Measurements from ENCODE around the gene ARL2BP.
A peak's percentile ranks its signal among the peaks of the same experiment; 100 is the strongest.

The ARL2BP gene

DNA sequence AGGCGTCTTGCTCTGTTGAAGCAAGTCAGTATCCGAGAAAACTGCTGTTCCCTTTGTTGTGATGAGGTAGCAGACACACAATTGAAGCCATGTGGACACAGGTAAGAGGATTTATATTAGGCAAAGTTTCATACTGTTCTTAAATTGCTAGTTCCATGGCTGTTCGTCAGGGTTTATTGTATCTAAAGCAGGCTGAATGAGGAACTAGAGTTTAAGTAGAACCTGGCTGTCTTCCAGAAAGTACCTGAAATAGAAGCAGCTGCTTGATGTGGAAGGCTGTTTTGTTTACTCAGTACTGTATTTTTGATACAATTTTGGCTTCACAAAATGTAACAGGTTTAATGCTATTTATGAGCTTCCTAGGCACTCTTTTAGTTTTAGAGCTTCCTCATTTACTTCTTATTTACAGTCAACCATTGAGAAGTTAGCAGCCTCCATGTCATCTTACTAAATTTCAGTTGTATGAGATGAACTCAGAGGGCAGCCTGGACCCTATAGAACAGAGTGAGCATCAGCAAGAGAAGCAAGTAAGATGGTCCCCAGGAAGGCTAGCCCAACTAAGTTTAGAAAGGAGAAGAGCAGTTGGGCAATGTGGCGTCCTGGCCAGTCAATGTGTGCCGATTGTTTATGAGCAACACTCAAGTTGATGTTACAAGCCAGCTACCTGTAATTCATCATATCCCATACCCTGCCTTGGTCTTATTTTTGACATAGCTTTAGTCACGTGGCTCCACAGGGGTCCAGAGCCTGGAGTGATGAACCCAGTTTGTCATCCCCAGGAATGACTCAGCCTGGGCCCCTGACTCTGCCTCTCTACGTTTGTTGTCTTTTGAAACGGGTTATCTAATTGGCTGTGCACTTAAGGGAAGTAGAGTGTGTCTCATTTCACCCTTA lies 9.7 kb upstream of the ARL2BP start:
- DNase-seq = peak; percentile 26

DNA sequence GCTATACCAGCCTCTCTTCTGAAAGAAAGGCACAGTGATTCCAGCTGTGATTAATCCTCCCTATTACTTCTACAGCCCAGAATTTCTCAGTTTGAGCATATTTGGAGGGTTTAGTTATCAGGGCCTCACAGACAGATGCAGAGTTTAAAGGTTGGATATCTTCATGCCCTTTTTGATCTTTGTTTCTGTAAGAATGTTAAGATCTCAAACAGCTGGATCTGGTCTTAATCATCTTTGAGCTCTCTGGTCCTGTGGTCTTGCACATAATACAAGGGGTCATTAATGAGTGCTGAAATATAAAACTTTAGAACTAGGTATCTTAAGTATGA lies 9.1 kb upstream of the ARL2BP start:
- no peak for DNase-seq

GRCh38 chr16:57238682-57239081 lies 6.4 kb upstream of the ARL2BP start:
- no peak for DNase-seq

- no peak for DNase-seq
Measured at GRCh38 chr16:57239107-57239506, 6.0 kb upstream of the ARL2BP start.

DNA sequence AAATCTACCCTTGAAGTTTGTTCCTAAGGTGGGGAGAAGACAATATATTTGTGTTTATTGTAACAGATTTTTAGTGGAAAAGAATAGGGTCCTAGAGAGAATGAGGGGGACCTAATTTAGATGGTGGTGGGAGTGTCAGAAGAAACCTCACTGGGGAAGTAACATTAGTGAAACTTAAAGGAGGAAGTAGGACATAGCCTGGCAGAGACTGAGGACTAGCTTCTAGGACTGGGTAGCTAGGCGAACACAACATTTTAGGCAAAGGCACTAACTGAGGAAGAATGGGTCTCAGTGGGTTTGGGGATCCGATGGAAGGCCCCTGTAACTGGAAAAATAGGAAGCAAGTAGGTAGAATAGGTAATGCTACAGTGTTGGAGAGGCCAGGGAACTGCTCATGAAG lies 4.2 kb upstream of the ARL2BP start:
- DNase-seq = no peak

- DNase-seq = no peak
Measured at GRCh38 chr16:57242650-57243049, 2.4 kb upstream of the ARL2BP start.

DNA sequence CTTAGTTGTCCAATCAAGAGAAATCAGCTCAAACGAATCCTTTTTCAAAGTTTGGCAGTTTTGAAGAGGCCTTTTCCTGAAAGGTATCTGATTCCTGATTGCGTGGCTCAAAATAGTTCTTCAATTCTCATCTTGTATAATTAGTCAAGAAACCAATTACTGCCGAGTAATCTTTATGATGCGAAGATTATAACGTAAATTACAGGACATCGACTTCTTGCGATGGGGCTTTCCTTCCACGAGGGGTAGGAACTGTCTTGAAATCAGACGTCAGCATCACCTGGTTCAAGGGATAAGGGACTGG lies 644 bp upstream of the ARL2BP start:
- DNase-seq = no peak

- DNase-seq = no peak
Measured at GRCh38 chr16:57245472-57246113, 534 bp downstream of the ARL2BP start.

GRCh38 chr16:57251352-57251751 lies 6.3 kb downstream of the ARL2BP start:
- no peak for DNase-seq

- no peak for DNase-seq
Measured at GRCh38 chr16:57252148-57252721, 7.2 kb downstream of the ARL2BP start.

GRCh38 chr16:57253466-57253865 lies 8.4 kb downstream of the ARL2BP start:
- no peak for DNase-seq

DNA sequence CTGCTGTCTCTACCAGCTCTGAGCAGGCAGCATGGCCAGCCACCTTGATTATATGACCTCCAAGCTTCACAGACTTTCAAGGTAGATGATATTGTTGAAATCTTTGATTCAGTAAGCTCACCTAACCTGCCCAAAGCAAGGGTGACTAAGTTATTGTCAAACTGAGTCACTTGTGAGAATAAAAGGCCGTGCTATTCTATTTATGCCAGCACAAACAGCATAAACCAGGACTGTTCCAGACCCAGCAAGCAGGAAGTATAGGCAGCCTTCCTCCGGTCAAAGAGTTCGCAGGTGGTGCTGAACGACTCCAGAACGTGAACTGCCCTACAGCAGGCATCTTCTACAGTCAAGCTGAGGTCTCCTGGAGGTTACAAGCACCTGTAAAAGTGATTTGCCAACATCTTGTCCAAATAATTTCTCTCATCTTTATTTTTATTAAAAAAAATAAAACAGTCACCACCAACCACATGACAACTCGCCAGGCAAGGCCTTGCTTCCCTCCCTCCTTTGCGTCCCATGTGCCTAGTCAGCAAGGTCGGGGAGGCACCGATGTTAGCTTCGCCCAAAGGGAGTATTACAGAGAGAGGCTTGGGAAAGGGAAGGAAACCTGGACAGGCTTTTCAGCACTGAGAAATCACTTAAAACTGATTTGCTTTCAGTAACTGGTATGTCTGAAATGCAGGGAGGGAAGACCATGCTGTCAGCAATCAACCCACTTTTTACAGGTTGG lies 10.8 kb downstream of the ARL2BP start:
- DNase-seq = no peak

DNA sequence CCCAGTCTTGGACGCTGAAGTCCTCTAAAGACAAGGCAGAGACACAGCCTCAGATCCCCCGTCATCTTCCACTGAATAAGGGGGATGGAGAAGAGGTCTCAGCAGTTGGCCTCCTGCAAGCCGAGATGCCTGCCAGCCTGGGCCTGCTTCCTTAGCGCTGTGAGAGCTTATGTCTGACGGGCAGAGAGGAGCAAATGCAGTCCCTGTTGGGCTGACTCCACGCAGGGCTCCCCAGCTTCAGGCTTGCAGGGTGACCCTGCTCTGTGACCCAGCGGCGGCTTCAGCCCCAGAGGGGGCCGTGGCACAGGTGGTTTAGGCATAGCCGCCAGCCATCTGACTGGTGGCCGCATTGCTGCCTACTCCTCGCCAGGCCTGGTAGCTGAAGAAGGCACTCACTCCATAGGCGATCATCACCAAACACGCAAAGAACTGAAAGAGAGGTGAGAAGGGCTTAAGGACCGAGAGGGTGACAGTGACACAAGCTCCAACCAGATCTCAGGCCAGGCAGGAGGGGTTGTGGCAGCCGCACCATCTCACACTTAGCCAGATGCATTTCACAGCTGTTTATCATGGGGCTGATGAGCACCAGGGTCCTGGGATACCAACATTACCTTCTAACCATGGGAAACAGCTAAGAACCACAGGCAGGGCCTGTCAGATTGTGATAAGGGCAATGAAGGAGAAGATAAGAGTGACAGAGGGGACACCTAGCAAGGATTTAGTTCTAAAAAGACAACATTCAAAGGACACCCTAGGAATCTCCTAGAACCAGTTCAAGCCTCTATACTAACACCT lies 11.7 kb downstream of the ARL2BP start:
- DNase-seq = no peak

DNA sequence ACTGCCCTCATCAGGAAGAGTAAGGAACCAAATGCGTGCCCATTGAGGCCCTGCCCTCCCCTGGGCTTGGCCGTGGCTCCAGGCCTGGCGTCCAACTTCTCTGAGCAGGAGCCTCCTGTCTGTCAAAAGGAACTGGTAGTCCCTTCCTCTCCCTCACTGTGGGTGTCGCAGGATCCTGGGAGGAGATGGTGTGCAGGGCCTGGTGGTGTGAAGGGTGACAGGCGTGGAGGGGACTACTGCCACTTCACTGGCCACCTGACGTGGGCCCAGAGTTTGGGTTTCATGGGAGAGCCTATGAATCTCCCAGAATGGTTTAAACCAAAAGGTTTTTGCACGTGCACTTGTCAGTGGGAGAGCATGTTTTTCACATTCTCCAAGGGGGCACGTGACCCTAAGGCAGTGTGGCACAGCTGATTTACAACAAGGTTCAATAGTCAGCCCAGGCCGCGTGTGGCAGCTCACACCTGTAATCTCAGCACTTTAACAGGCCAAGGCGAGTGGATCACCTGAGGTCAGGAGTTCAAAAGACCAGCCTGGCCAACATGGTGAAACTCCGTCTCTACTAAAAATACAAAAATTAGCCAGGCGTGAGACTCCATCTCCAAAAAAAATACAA lies 12.5 kb downstream of the ARL2BP start:
- DNase-seq = no peak

DNA sequence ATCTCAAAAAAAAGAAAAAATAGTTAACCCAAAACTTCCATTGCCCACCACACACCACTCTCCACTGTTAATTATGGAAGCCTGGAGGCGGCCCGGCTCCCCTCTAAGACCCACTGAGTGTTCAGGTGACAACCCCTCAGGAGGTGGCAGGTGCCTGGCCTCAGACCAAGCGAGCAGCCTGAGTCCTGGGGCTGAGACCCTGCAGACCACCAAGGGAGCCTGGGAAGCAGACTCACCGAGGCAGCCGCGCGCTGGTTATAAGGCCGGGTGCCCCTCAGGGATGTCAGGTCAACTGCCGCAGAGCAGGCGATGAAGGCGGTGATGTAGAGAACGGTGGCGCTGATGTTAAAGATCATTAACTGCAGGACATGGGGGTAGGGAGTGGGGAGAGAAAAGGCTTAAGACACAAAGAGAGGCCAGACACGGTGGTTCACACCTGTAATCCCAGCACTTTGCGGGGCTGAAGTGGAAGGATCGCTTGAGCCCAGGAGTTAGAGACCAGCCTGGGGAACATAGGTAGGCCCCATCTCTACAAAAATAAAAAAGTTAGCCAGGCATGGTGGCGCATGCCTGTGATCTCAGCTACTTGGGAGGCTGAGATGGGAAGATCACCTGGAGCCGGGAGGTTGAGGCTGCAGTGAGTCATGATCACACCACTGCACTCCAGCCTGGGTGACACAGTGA lies 13.3 kb downstream of the ARL2BP start:
- DNase-seq = no peak

DNA sequence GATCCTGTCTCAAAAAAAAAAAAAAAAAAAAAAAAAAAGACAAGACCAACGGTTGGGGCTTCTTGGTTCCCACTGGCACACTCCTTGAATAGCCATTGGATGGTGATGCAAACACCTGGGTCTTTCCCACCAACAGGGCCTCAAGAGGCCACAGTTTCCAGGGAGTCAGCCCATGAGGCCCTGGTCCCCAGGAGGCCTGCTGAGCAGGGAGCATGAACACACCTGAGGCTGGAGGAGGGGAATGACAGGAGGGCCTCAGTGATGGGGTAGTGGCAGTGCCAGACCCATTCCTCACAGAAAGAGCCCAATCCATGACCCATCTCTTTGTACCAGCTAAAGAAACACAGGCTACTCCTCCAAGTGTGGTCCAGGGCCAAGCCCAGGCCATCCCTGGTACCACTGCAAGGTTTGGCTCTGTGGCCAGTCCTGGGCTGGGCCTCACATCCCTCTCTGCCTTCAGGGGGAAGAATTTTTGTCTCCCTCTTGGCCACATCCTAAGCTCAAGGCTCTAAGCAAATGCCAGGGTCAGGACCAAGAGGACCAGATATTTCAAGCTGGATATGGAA lies 13.9 kb downstream of the ARL2BP start:
- DNase-seq = no peak

DNA sequence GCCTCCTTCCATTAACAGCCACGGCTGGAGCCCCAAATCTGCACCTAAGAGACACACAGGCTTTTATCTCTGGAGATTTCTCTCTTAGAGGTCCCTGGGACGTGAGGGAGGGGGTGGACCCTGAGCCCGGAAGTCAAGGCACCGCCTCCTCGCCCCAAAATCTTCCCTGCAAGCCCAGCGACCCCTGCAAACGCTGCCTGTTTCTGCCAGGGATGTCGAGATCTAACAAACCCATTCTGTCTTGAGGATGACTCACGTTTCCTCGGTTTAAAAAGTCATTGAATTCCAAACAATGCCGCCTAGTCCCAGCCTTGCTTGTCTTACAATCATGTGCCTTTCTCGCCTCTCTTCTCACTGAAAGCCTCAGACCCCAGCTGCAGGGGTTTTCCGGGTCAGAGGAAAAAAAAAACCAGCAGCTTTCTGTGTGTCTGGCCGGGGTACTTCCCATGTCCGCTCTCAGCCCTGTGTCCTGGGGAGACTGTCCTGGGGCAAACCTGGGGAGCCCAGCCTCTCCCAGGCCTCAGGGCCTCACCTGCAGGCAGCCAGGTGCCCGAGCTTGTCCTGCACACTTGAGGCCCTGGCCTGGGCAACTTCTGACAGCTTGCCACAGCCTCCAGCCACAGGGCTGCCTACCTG lies 15.4 kb downstream of the ARL2BP start:
- peak; percentile 55 for DNase-seq

DNA sequence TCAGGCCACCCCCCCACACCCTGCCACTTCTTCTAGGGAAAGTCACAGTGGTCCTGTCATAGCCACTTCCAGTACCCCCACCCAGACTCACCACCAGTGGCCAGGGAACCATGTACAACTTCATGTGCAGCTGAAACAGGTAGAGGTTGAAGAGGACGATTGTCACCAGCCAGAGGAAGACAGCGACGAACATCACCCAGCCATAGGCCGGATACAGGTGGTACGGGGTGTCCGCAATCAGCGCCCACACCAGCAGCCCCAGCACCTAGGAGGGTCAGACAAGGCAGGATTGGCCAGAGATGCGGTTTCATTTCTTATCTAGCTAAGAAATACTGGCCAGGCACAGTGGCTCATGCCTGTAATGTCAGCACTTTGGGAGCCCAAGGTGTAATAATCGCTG lies 16.7 kb downstream of the ARL2BP start:
- no peak for DNase-seq

DNA sequence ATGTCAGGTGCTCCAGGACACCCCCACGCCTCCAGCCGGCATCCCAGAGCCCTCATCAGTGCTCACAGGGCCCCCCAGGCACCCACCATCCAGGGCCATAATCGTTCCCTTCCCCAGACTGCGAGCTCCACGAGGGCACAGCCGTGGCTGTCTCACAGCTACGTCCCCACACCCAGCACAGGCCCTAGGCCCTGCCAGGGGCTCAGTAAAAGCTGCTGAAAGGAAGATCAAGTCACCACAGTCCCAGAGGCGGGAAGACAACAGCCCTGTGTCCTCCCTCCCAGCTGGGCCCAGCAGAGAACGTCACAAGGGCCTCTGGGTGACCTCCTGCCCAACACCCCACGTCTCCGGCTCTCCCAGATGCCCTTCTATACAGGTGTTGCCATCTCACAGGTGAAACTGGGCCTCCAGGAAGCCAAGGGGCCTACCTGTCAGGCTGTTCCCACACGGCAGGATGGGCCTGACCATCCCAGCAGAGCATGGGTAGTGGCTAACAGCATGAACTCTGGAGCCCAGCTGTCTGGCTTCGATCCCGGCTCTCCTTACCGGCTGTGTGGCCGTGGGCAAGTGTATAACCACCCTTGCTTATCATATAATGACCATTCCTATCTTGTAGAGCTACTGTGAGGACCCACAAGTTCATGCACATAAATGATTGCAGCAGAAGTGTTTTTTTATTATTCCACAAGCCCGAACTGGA lies 17.9 kb downstream of the ARL2BP start:
- no peak for DNase-seq

All from HCEC 1CT (cell line).